K562 (cell line): ENCODE results near the gene TOR1B. TPM values are rescaled to one million over a fixed set of nuclear protein-coding genes. Genes with fewer than 3 reads are reported as not detected.

ENCODE experiments used
- AFF4 ChIP-seq: sonication (generic); formaldehyde crosslinking; IDR thresholded peaks from 2 replicates; pipeline ENCODE4 v1.8.0; 2023; ENCODE audit warnings: mild to moderate bottlenecking, missing genetic modification reagents
- CREM ChIP-seq: IDR thresholded peaks from 2 replicates; pipeline ENCODE4 v1.6.1; 2014; ENCODE audit warnings: antibody characterized with exemption, low read depth
- CTCF ChIP-seq, 3 experiments: IDR thresholded peaks in 2 of 3; conservative IDR thresholded peaks in 1 of 3; 2 replicates each; pipeline ENCODE4 v1.5.1; 2011 to 2012; ENCODE audit warnings: low read length in 3 of 3, mild to moderate bottlenecking in 3 of 3, control low read depth in 2 of 3, improper control_type of control experiment in 1 of 3, inconsistent platforms in 1 of 3, low read depth in 1 of 3, mixed read lengths in 1 of 3, moderate library complexity in 1 of 3; ENCODE audit not compliant: insufficient read depth in 2 of 3
- ELK3 ChIP-seq: fragments of 450-650 bp; formaldehyde crosslinking; IDR thresholded peaks from 2 replicates; pipeline ENCODE4 v1.4.0; 2020; ENCODE audit warnings: mild to moderate bottlenecking
- ETS2 ChIP-seq: IDR thresholded peaks from 2 replicates; pipeline ENCODE4 v1.6.1; 2016; ENCODE audit warnings: borderline replicate concordance, missing genetic modification characterization, mild to moderate bottlenecking, moderate library complexity, missing compliant biosample characterization; ENCODE audit not compliant: poor library complexity, severe bottlenecking
- ETV1 ChIP-seq: fragments of 450-650 bp; conservative IDR thresholded peaks from 2 replicates; pipeline ENCODE4 v1.6.1; 2016; ENCODE audit warnings: missing genetic modification characterization, control low read depth, low read depth, missing compliant biosample characterization
- IRF2 ChIP-seq: sonication (generic); formaldehyde crosslinking; IDR thresholded peaks from 2 replicates; pipeline ENCODE4 v1.8.1; 2022; ENCODE audit warnings: mild to moderate bottlenecking, missing genetic modification reagents
- MTA2 ChIP-seq: fragments of 450-650 bp; IDR thresholded peaks from 2 replicates; pipeline ENCODE4 v1.6.1; 2016; ENCODE audit warnings: low read depth
- NELFE ChIP-seq: IDR thresholded peaks from 2 replicates; pipeline ENCODE4 v1.6.1; 2011; ENCODE audit warnings: mild to moderate bottlenecking; ENCODE audit not compliant: insufficient read depth, insufficient read length
- PHB ChIP-seq: fragments of 250-450 bp; sonication (Bioruptor Pico); IDR thresholded peaks from 2 replicates; pipeline ENCODE4 v1.5.0; 2021
- RBM25 ChIP-seq: fragments of 200-400 bp; formaldehyde crosslinking; IDR thresholded peaks from 2 replicates; pipeline ENCODE4 v1.6.1; 2018; ENCODE audit warnings: low read length, low read depth, moderate library complexity; ENCODE audit not compliant: severe bottlenecking
- SP1 ChIP-seq: sonication (generic); formaldehyde crosslinking; IDR thresholded peaks from 2 replicates; pipeline ENCODE4 v1.8.1; 2022; ENCODE audit warnings: mild to moderate bottlenecking, missing genetic modification reagents
- ZBTB7A ChIP-seq: IDR thresholded peaks from 2 replicates; pipeline ENCODE4 v1.6.1; 2011; ENCODE audit warnings: low read depth, mild to moderate bottlenecking, low read length, moderate library complexity, borderline replicate concordance; ENCODE audit not compliant: control insufficient read depth
- ZC3H4 ChIP-seq: sonication (generic); formaldehyde crosslinking; IDR thresholded peaks from 2 replicates; pipeline ENCODE4 v1.9.0; 2021; ENCODE audit warnings: missing genetic modification reagents, borderline replicate concordance
- ZNF354B ChIP-seq: fragments of 250-450 bp; sonication (Bioruptor Pico); IDR thresholded peaks from 2 replicates; pipeline ENCODE4 v1.4.0; 2020
- ZNF592 ChIP-seq: fragments of 450-650 bp; IDR thresholded peaks from 2 replicates; pipeline ENCODE4 v1.6.1; 2017; ENCODE audit warnings: antibody characterized with exemption, mild to moderate bottlenecking
- ZNF766 ChIP-seq: fragments of 200-800 bp; sonication (Bioruptor generic); conservative IDR thresholded peaks from 2 replicates; pipeline ENCODE4 v1.6.1; 2016; ENCODE audit warnings: missing genetic modification characterization, missing compliant biosample characterization
- polyA plus RNA-seq, 8 experiments: library from polyadenylated mRNA; depleted of rRNA in 4 of 8; stranded (reverse) in 5 of 8; unstranded in 3 of 8; fragments of >200 nt; fragmentation: Nextera tagmentation in 2 of 8; fragmentation: Illumina TruSeq in 1 of 8; extraction: Ambion mirVana in 2 of 8; extraction: Trizol in 1 of 8; gene quantifications; 2 replicates each; pipeline versions ENCODE4 v1.2.1 to v1.2.3, GENCODE V29; 2011 to 2014; ENCODE audit warnings: inconsistent platforms in 1 of 8, missing spikeins in 1 of 8
- total RNA-seq, 7 experiments: library from RNA; depleted of rRNA in 6 of 7; stranded (reverse); fragments of >200 nt in 6 of 7; fragmentation: Illumina TruSeq in 2 of 7; extraction: Trizol in 2 of 7; gene quantifications; 2 replicates each; pipeline versions ENCODE4 v1.2.1 to v1.2.3, GENCODE V29; 2011 to 2021; ENCODE audit warnings: low replicate concordance in 1 of 7

The TOR1B gene
- total and polyA plus RNA-seq, 9 of the 15 experiments (the other 6 are each of a cell fraction or from before 2014, with no cell fraction given): 4.2 to 36.5 (median 24.6) TPM

- TF ChIP-seq ZC3H4 (no peak), ETS2 (tag) (no peak), ZNF592 (no peak; the same call in 1 of the 2 replicates), ETV1 (tag) (peak; percentile 98), MTA2 (no peak), PHB (no peak), IRF2 (no peak), SP1 (CRISPR knock-in tag) (peak; percentile 99), ZNF766 (CRISPR knock-in tag) (peak; percentile 98), CTCF (IDR thresholded peaks at IDR 0.05 in 2 of 3, conservative IDR thresholded peaks at IDR 0.05 in 1 of 3; ENCODE audit: insufficient read depth in 2 of 3, low read depth in 1 of 3, low read length in 3 of 3) (no peak; a peak in 1 of 6 replicates), ZBTB7A (peak; percentile 23; the same call in 1 of the 2 replicates), NELFE (no peak), AFF4 (CRISPR knock-in tag) (peak; percentile 76; the same call in 1 of the 2 replicates), CREM (peak; percentile 89), ELK3 (CRISPR knock-in tag) (no peak), ZNF354B (CRISPR knock-in tag) (no peak), RBM25 (peak; percentile 15)
These were observed 21.1 kb downstream of the TOR1B start, which contains the start of gene TOR1A (continued) for GRCh38 chr9:129823935-129824601.
